GM12878 (cell line): Measurements from ENCODE around the gene IRAK4. TPM values are rescaled to one million over a fixed set of nuclear protein-coding genes. Genes with fewer than 3 reads are reported as not detected.

Experiments
- ATAC-seq: fragments of 200-7000 bp; cut with Tn5 transposase; 3 replicates; pipeline ENCODE4 v1.9.1; 2020; ENCODE audit warnings: mild to moderate bottlenecking, moderate library complexity
- BruUV-seq: library from RNA; stranded (reverse); fragments of 400-500 nt; replicated peaks from 2 replicates; lab custom pipeline; 2021; lab: Mats Ljungman, UMichigan
- CTCF ChIA-PET: fragments of 300-600 bp; sonication (Branson Sonifier 250); formaldehyde crosslinking; extraction: SDS; loops from one replicate; lab custom pipeline; 2021; ENCODE audit warnings: inconsistent platforms; lab: Yijun Ruan, JAX
- POLR2A ChIA-PET: fragments of 350-600 bp; formaldehyde crosslinking; extraction: SDS; loops from one replicate; lab custom pipeline; 2021; ENCODE audit warnings: inconsistent platforms; lab: Charles Lee
- RAD21 ChIA-PET: fragments of 300-600 bp; sonication (Branson Sonifier 250); formaldehyde crosslinking; loops from one replicate; lab custom pipeline; 2023; ENCODE audit warnings: antibody characterized with exemption; ENCODE audit not compliant: unreplicated experiment; lab: Charles Lee
- SMC1A ChIA-PET: fragments of 300-600 bp; sonication (Branson Sonifier 250); formaldehyde crosslinking; loops from one replicate; lab custom pipeline; 2023; ENCODE audit not compliant: unreplicated experiment, uncharacterized antibody; lab: Charles Lee
- DNase-seq: peaks from one replicate; pipeline ENCODE4 v3.0.0-alpha.2; 2011; ENCODE audit warnings: low read depth, low spot score
- FAIRE-seq: peaks from 3 replicates; lab custom pipeline; 2011; peaks lifted over from hg19 to GRCh38; lab: Jason Lieb, UNC
- H2AFZ ChIP-seq: 2 replicates; pipeline ENCODE4 v1.6.0; 2011; ENCODE audit warnings: low read depth, low read length, control low read depth; ENCODE audit not compliant: control insufficient read depth
- H3K27ac ChIP-seq: 2 replicates; pipeline ENCODE4 v1.5.1; 2011; ENCODE audit warnings: control low read depth; ENCODE audit not compliant: control insufficient read depth, insufficient read depth
- H3K27me3 ChIP-seq, 2 experiments: replicated peaks in 1 of 2; 2 replicates each; pipeline versions ENCODE4 v1.6.0 to v1.6.1; 2011; ENCODE audit warnings: low read length in 1 of 2; ENCODE audit not compliant: control insufficient read depth in 2 of 2, insufficient read depth in 2 of 2
- H3K36me3 ChIP-seq, 2 experiments: 2 replicates each; pipeline ENCODE4 v1.5.1; 2011; ENCODE audit warnings: low read length in 1 of 2; ENCODE audit not compliant: control insufficient read depth in 2 of 2, insufficient read depth in 2 of 2
- H3K4me1 ChIP-seq: 2 replicates; pipeline ENCODE4 v1.6.1; 2011; ENCODE audit warnings: mild to moderate bottlenecking, low read length, moderate library complexity, mixed read lengths; ENCODE audit not compliant: control insufficient read depth, insufficient read depth
- H3K4me2 ChIP-seq: 2 replicates; pipeline ENCODE4 v1.6.0; 2011; ENCODE audit warnings: control low read depth; ENCODE audit not compliant: control insufficient read depth, insufficient read depth
- H3K4me3 ChIP-seq: fragments of 200-600 bp; sonication (generic); 2 replicates; pipeline ENCODE4 v1.5.1; 2016
- H3K79me2 ChIP-seq: 2 replicates; pipeline ENCODE4 v1.6.0; 2011; ENCODE audit warnings: low read length; ENCODE audit not compliant: control insufficient read depth, insufficient read depth
- H3K9ac ChIP-seq: 2 replicates; pipeline ENCODE4 v1.8.0; 2011; ENCODE audit warnings: low read length, control low read depth, mixed read lengths; ENCODE audit not compliant: control insufficient read depth, insufficient read depth
- H3K9me3 ChIP-seq: replicated peaks from 3 replicates; pipeline ENCODE4 v1.5.1; 2011; ENCODE audit warnings: mild to moderate bottlenecking, low read length; ENCODE audit not compliant: control insufficient read depth, insufficient read depth
- H4K20me1 ChIP-seq: 2 replicates; pipeline ENCODE4 v1.6.0; 2011; ENCODE audit not compliant: control insufficient read depth, insufficient read depth
- PAX8 ChIP-seq: fragments of 450-650 bp; IDR thresholded peaks from 2 replicates; pipeline ENCODE4 v1.6.1; 2017; ENCODE audit warnings: mild to moderate bottlenecking, moderate library complexity
- TCF3 ChIP-seq: IDR thresholded peaks from 2 replicates; pipeline ENCODE4 v1.6.1; 2012; ENCODE audit warnings: low read depth, mild to moderate bottlenecking, low read length, borderline replicate concordance; ENCODE audit not compliant: insufficient read depth
- in situ Hi-C: fragments of 300-500 bp; cut with MboI; formaldehyde crosslinking; loops from 9 replicates; pipeline ENCODE4 v1.14.3; 2018; ENCODE audit warnings: mixed read lengths
- intact Hi-C: fragments of 100-400 bp; cut with micrococcal nuclease; formaldehyde crosslinking; loops from one replicate; pipeline ENCODE4 v1.14.2; 2022; ENCODE audit not compliant: unreplicated experiment
- polyA plus RNA-seq, 11 experiments: library from polyadenylated mRNA; depleted of rRNA in 4 of 11; unstranded in 6 of 11; stranded (reverse) in 5 of 11; fragments of >200 nt; fragmentation: Nextera tagmentation in 4 of 11; fragmentation: Illumina TruSeq in 1 of 11; extraction: Ambion mirVana in 4 of 11; extraction: Trizol in 1 of 11; gene quantifications; 1 replicate in 1 of 11; 2 replicates in 10 of 11; pipeline versions ENCODE4 v1.2.1 to v1.2.3, GENCODE V29; 2011 to 2016; ENCODE audit warnings: inconsistent platforms in 2 of 11, missing spikeins in 2 of 11, low read depth in 1 of 11
- total RNA-seq, 4 experiments: library from RNA; depleted of rRNA in 3 of 4; stranded (reverse); fragments of >200 nt in 3 of 4; fragmentation: Illumina TruSeq in 1 of 4; extraction: Trizol in 1 of 4; gene quantifications; 2 replicates each; pipeline versions ENCODE4 v1.2.1 to v1.2.3, GENCODE V29; 2013 to 2021
- TF ChIP-seq, protein P1 (sequence below): fragments of 450-650 bp; IDR thresholded peaks from 2 replicates; pipeline ENCODE4 v1.6.1; 2018; ENCODE audit warnings: mild to moderate bottlenecking, low read depth, moderate library complexity; ENCODE audit not compliant: partially characterized antibody

The IRAK4 gene
- total and polyA plus RNA-seq, 10 of the 15 experiments (the other 5 are each of a cell fraction or from before 2014, with no cell fraction given): 7.9 to 46.8 (median 20.9) TPM

DNA sequence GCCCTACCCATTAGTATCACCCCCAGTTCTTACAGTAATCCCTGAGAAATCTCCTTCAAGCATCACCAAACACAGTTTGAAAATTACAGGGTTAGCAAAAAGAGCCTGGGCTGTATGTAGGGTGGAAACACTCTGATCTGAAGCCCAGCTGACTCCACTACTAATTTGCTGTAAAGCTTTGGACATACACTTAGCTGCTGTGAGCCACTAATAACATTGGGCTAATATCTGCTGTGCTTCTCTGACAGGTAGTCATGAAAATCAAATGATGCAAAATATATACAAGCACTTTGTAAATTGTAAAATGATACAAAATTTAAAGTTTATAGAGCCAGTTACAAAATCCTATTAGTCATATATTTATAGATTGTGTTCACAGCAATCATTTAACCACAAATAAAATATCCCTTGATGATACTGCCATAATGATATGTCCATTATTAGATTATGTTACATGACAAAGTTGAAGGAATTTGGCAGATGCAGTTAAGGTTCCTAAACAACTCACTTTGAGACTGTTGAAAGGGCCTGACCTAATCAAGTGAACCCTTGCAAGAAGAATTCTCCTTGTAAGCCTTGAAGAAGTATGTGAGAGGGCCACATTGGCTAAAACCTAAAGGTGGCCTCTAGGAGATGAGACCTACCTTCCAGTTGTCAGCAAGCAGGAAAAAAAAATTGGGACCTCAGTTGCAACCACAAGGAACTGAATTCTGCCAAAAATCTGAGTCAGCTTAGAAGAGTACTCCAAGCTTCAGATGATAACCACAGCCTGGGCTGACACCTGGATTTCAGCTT lies 28.3 kb downstream of the IRAK4 start:
- no peak for ATAC-seq
- Histone ChIP-seq H3K9ac (no peak overlapping the region), H2AFZ (no peak overlapping the region), H3K79me2 (no peaks in the 10 kb centered on the region), H3K9me3 (no peaks in the 10 kb centered on the region), H3K36me3 (peaks cover 3 to 10% of the 10 kb centered on the region in 2 experiments; a peak in 3 of 4 replicates), H3K27me3 (no peaks in the 10 kb centered on the region), H4K20me1 (no peaks in the 10 kb centered on the region), H3K4me2 (no peak overlapping the region), H3K4me3 (no peak overlapping the region)
- ChIA-PET POLR2A (no interaction called here), SMC1A (interaction anchor here (0.6 to 0.8 kb wide), 2 partner anchors 12 to 37 kb away, joined by 3 read pairs; no protein-coding TSS in a partner anchor), RAD21 (no interaction called here)
- in situ Hi-C loops: no loop called here
- no peak for DNase-seq
- no peak for FAIRE-seq
- intact Hi-C loops: no loop called here
- TSS peak; percentile 69 for BruUV-seq
- TF ChIP-seq PAX8 (no peak), TCF3 (no peak)
- TF ChIP-seq, protein P1, sequence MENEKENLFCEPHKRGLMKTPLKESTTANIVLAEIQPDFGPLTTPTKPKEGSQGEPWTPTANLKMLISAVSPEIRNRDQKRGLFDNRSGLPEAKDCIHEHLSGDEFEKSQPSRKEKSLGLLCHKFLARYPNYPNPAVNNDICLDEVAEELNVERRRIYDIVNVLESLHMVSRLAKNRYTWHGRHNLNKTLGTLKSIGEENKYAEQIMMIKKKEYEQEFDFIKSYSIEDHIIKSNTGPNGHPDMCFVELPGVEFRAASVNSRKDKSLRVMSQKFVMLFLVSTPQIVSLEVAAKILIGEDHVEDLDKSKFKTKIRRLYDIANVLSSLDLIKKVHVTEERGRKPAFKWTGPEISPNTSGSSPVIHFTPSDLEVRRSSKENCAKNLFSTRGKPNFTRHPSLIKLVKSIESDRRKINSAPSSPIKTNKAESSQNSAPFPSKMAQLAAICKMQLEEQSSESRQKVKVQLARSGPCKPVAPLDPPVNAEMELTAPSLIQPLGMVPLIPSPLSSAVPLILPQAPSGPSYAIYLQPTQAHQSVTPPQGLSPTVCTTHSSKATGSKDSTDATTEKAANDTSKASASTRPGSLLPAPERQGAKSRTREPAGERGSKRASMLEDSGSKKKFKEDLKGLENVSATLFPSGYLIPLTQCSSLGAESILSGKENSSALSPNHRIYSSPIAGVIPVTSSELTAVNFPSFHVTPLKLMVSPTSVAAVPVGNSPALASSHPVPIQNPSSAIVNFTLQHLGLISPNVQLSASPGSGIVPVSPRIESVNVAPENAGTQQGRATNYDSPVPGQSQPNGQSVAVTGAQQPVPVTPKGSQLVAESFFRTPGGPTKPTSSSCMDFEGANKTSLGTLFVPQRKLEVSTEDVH: no peak
- TF ChIP-seq, all 136 proteins: peak for 0
- CTCF ChIA-PET: interaction anchor here (0.6 to 1.3 kb wide), 2 partner anchors 9 to 95 kb away, joined by 3 to 5 read pairs; no protein-coding TSS in a partner anchor
- H3K4me1 ChIP-seq: no peaks in the 10 kb centered on the region
- H3K27ac ChIP-seq: no peak overlapping the region
